Adrenal gland (tissue), 5 donors: ENCODE data around the gene STAB2.

Experiments used
- POLR2A ChIP-seq, 2 donors: fragments of 450-650 bp; IDR thresholded peaks; one replicate each; pipeline ENCODE4 v1.6.1; 2017; ENCODE audit warnings: antibody characterized with exemption in 2 of 2, mild to moderate bottlenecking in 2 of 2, moderate library complexity in 1 of 2
- TF ChIP-seq, protein P1 (sequence below), 6 experiments: fragments of 450-650 bp in 4 of 6; fragments of 200-600 bp in 2 of 6; sonication (generic) in 1 of 6; IDR thresholded peaks; 1 replicate in 5 of 6; 2 replicates in 1 of 6; pipeline versions ENCODE4 v1.5.1 to v1.8.0; 2016 to 2021; ENCODE audit warnings: antibody characterized with exemption in 6 of 6, mild to moderate bottlenecking in 2 of 6, moderate library complexity in 1 of 6
- donor health status: DM: no; HTN: no; CAD: no.

DNA sequence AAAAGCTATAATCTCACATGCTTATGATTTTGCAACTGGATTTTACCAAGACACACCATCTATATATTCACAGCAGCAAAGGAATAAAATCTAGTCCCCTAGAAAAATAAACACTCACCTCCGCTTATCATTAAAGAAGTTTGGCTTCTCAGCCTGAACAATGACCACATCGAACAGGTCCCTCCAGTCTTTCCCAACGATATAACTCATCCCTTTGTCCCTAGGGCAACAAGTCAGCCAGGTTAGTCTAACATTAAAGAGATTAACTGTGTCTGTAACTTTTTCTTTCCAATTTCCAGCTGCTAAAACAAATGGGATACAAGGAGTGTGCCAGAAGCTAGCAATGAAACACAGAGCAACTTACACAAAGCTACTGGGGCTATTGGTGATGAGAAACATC, 206.0 kb downstream of the STAB2 start:
- TF ChIP-seq POLR2A (IDR thresholded peaks at IDR 0.05) = no peak
- TF ChIP-seq, protein P1, sequence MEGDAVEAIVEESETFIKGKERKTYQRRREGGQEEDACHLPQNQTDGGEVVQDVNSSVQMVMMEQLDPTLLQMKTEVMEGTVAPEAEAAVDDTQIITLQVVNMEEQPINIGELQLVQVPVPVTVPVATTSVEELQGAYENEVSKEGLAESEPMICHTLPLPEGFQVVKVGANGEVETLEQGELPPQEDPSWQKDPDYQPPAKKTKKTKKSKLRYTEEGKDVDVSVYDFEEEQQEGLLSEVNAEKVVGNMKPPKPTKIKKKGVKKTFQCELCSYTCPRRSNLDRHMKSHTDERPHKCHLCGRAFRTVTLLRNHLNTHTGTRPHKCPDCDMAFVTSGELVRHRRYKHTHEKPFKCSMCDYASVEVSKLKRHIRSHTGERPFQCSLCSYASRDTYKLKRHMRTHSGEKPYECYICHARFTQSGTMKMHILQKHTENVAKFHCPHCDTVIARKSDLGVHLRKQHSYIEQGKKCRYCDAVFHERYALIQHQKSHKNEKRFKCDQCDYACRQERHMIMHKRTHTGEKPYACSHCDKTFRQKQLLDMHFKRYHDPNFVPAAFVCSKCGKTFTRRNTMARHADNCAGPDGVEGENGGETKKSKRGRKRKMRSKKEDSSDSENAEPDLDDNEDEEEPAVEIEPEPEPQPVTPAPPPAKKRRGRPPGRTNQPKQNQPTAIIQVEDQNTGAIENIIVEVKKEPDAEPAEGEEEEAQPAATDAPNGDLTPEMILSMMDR (IDR thresholded peaks at IDR 0.05) = no peak
